HCT116 (cell line): Measurements from ENCODE around the gene MYO3B. TPM values are rescaled to one million over a fixed set of nuclear protein-coding genes. Genes with fewer than 3 reads are reported as not detected.

Experiments used
- ATAC-seq: fragments of 200-7000 bp; cut with Tn5 transposase; 2 replicates; pipeline ENCODE4 v1.9.1; 2020; ENCODE audit warnings: mild to moderate bottlenecking, moderate library complexity
- BruUV-seq: library from RNA; stranded (reverse); fragments of 400-500 nt; replicated peaks from 2 replicates; lab custom pipeline; 2021; lab: Mats Ljungman, UMichigan
- CTCF ChIA-PET: fragments of 300-600 bp; sonication (Branson Sonifier 250); formaldehyde crosslinking; loops from one replicate; lab custom pipeline; 2021; ENCODE audit warnings: antibody characterized with exemption; lab: Charles Lee
- POLR2A ChIA-PET: fragments of 300-600, 350-600 bp; sonication (Branson Sonifier 250); formaldehyde crosslinking; loops from one replicate; lab custom pipeline; 2021; ENCODE audit warnings: antibody characterized with exemption; lab: Charles Lee
- RAD21 ChIA-PET, 2 experiments: fragments of 300-600 bp; sonication (Branson Sonifier 250); formaldehyde crosslinking; loops; one replicate each; lab custom pipeline; 2023; ENCODE audit warnings: low total read pairs in 2 of 2; ENCODE audit not compliant: uncharacterized antibody in 2 of 2, unreplicated experiment in 2 of 2, low non-redundant PET in 1 of 2; lab: Charles Lee
- DNase-seq: peaks from one replicate; pipeline ENCODE4 v3.0.0-alpha.2; 2010; ENCODE audit warnings: low read depth, low spot score
- H2AFZ ChIP-seq: fragments of 200-600 bp; shearing (Covaris generic), sonication (generic); 2 replicates; pipeline ENCODE4 v1.6.1; 2017; ENCODE audit warnings: low read depth, mixed run types, mixed read lengths, antibody characterized with exemption, low read length; ENCODE audit not compliant: poor library complexity, severe bottlenecking
- H3K27ac ChIP-seq: 2 replicates; pipeline ENCODE4 v1.5.1; 2012; ENCODE audit warnings: low read depth, low read length
- H3K27me3 ChIP-seq: fragments of 200-600 bp; sonication (generic); 2 replicates; pipeline ENCODE4 v1.6.1; 2016; ENCODE audit warnings: mixed run types, low read length, mixed read lengths; ENCODE audit not compliant: insufficient read depth
- H3K36me3 ChIP-seq, 2 experiments: fragments of 200-500 bp in 1 of 2; fragments of 200-600 bp in 1 of 2; sonication (Bioruptor generic) in 1 of 2; sonication (generic) in 1 of 2; 2 replicates each; pipeline versions ENCODE4 v1.5.1 to v1.6.1; 2014 to 2016; ENCODE audit warnings: low read length in 2 of 2, inconsistent platforms in 1 of 2, mixed read lengths in 1 of 2, mixed run types in 1 of 2; ENCODE audit not compliant: insufficient read depth in 2 of 2, control insufficient read depth in 1 of 2
- H3K4me1 ChIP-seq, 2 experiments: fragments of 200-600 bp in 1 of 2; sonication (generic) in 1 of 2; 2 replicates each; pipeline versions ENCODE4 v1.5.1 to v1.6.1; 2012 to 2017; ENCODE audit warnings: low read length in 2 of 2, inconsistent platforms in 1 of 2, mild to moderate bottlenecking in 1 of 2, mixed read lengths in 1 of 2, mixed run types in 1 of 2, moderate library complexity in 1 of 2; ENCODE audit not compliant: insufficient read depth in 2 of 2, control insufficient read depth in 1 of 2
- H3K4me2 ChIP-seq: fragments of 200-600 bp; sonication (generic); 2 replicates; pipeline ENCODE4 v1.6.1; 2017; ENCODE audit warnings: mixed run types, low read length, mixed read lengths
- H3K4me3 ChIP-seq, 2 experiments: fragments of 200-600 bp in 1 of 2; sonication (generic) in 1 of 2; replicated peaks in 1 of 2; 2 replicates each; pipeline ENCODE4 v1.5.1; 2011 to 2016; ENCODE audit warnings: low read length in 2 of 2, control low read depth in 1 of 2, low read depth in 1 of 2, mild to moderate bottlenecking in 1 of 2, mixed read lengths in 1 of 2, mixed run types in 1 of 2
- H3K79me2 ChIP-seq: fragments of 200-600 bp; sonication (generic); 2 replicates; pipeline ENCODE4 v1.6.1; 2017; ENCODE audit warnings: mild to moderate bottlenecking, mixed run types, low read length, moderate library complexity, mixed read lengths; ENCODE audit not compliant: insufficient read depth
- H3K9ac ChIP-seq: fragments of 200-600 bp; sonication (generic); 2 replicates; pipeline ENCODE4 v1.6.1; 2016; ENCODE audit warnings: low read length, mixed read lengths
- H3K9me2 ChIP-seq: fragments of 200-600 bp; sonication (generic), shearing (Covaris generic); 2 replicates; pipeline ENCODE4 v1.6.1; 2017; ENCODE audit warnings: mixed run types, mild to moderate bottlenecking, moderate library complexity; ENCODE audit not compliant: insufficient read depth
- H3K9me3 ChIP-seq, 2 experiments: fragments of 200-500 bp in 1 of 2; fragments of 200-600 bp in 1 of 2; sonication (Bioruptor generic) in 1 of 2; sonication (generic) in 1 of 2; 2 replicates each; pipeline ENCODE4 v1.6.1; 2014 to 2017; ENCODE audit warnings: low read length in 2 of 2, mixed read lengths in 2 of 2, inconsistent platforms in 1 of 2, low read depth in 1 of 2, mild to moderate bottlenecking in 1 of 2, mixed run types in 1 of 2, moderate library complexity in 1 of 2; ENCODE audit not compliant: control insufficient read depth in 1 of 2, insufficient read depth in 1 of 2
- H4K20me1 ChIP-seq: fragments of 200-600 bp; sonication (generic), shearing (Covaris generic); 2 replicates; pipeline ENCODE4 v1.6.1; 2017; ENCODE audit warnings: mixed run types, mild to moderate bottlenecking, moderate library complexity; ENCODE audit not compliant: insufficient read depth
- CEBPB ChIP-seq: IDR thresholded peaks from 2 replicates; pipeline ENCODE4 v1.6.1; 2012; ENCODE audit warnings: low read depth
- EGR1 ChIP-seq: IDR thresholded peaks from 2 replicates; pipeline ENCODE4 v1.6.1; 2012; ENCODE audit warnings: low read depth
- EZH2 ChIP-seq: fragments of 200-600 bp; sonication (generic); IDR thresholded peaks from 2 replicates; pipeline ENCODE4 v1.6.1; 2017; ENCODE audit warnings: antibody characterized with exemption, mixed run types
- EZH2phosphoT487 ChIP-seq: fragments of 200-600 bp; IDR thresholded peaks from 2 replicates; pipeline ENCODE4 v1.6.1; 2018; ENCODE audit warnings: antibody characterized with exemption, borderline replicate concordance
- FOSL1 ChIP-seq: IDR thresholded peaks from 2 replicates; pipeline ENCODE4 v1.6.1; 2012; ENCODE audit warnings: low read depth
- POLR2A ChIP-seq: IDR thresholded peaks from 2 replicates; pipeline ENCODE4 v1.7.0; 2011; ENCODE audit warnings: borderline replicate concordance; ENCODE audit not compliant: insufficient read depth, insufficient read length; ENCODE audit errors: extremely low read depth
- RAD21 ChIP-seq: IDR thresholded peaks from 2 replicates; pipeline ENCODE4 v1.6.1; 2012; ENCODE audit warnings: low read depth, mild to moderate bottlenecking
- SIN3A ChIP-seq: IDR thresholded peaks from 2 replicates; pipeline ENCODE4 v1.6.1; 2012; ENCODE audit warnings: low read depth
- SP1 ChIP-seq: IDR thresholded peaks from 2 replicates; pipeline ENCODE4 v1.6.1; 2012; ENCODE audit warnings: low read depth
- TCF7L2 ChIP-seq: IDR thresholded peaks from 2 replicates; pipeline ENCODE4 v1.7.0; 2011; ENCODE audit warnings: borderline replicate concordance, inconsistent platforms; ENCODE audit not compliant: insufficient read depth, insufficient read length; ENCODE audit errors: extremely low read depth
- ZFX ChIP-seq: fragments of 450-650 bp; IDR thresholded peaks from 2 replicates; pipeline ENCODE4 v1.6.1; 2017
- intact Hi-C: fragments of 100-400 bp; cut with micrococcal nuclease; formaldehyde crosslinking; loops from 2 replicates; pipeline ENCODE4 v1.10.0; 2022
- total RNA-seq: library from RNA; stranded (reverse); gene quantifications from one replicate; pipeline ENCODE4 v1.2.1, GENCODE V29; 2021; ENCODE audit not compliant: unreplicated experiment

Gene MYO3B
- total RNA-seq, 1 experiment from 2014 or later, result not detected

GRCh38 chr2:170596576-170596975 lies 418.6 kb downstream of the MYO3B start:
- intact Hi-C loops, result no loop called here
- DNase-seq (no peak), ATAC-seq (no peak)
- Histone ChIP-seq H3K4me1 (no peaks in the 10 kb centered on the region), H3K4me3 (no peak overlapping the region), H3K9ac (no peak overlapping the region), H3K36me3 (no peaks in the 10 kb centered on the region), H3K27ac (no peak overlapping the region), H3K4me2 (no peak overlapping the region), H4K20me1 (no peaks in the 10 kb centered on the region), H3K9me3 (no peaks in the 10 kb centered on the region), H3K79me2 (no peaks in the 10 kb centered on the region), H3K9me2 (no peaks in the 10 kb centered on the region), H3K27me3 (no peaks in the 10 kb centered on the region), H2AFZ (no peak overlapping the region)
- ChIA-PET POLR2A (no interaction called here), RAD21 (no interaction called here), CTCF (no interaction called here)
- TF ChIP-seq RAD21 (no peak), POLR2A (no peak), ZFX (no peak)
- no TSS peak for BruUV-seq

- ChIA-PET RAD21 (no interaction called here), CTCF (no interaction called here), POLR2A (no interaction called here)
- H3K9me2 ChIP-seq, result no peaks in the 10 kb centered on the region
- H3K9me3 ChIP-seq, result no peaks in the 10 kb centered on the region
- intact Hi-C loops, result no loop called here
- ATAC-seq (no peak), DNase-seq (no peak)
- no peak overlapping the region for H3K4me3 ChIP-seq
- TF ChIP-seq EZH2, result no peak
- TF ChIP-seq CEBPB, result no peak
- no peak for TF ChIP-seq TCF7L2
- no peak for TF ChIP-seq SIN3A
- TF ChIP-seq EGR1, result no peak
- TF ChIP-seq SP1, result no peak
- no peak for TF ChIP-seq EZH2phosphoT487
- TF ChIP-seq FOSL1, result no peak
- H3K36me3 ChIP-seq, result no peaks in the 10 kb centered on the region
- no peaks in the 10 kb centered on the region for H3K79me2 ChIP-seq
- H3K4me1 ChIP-seq, result no peaks in the 10 kb centered on the region
- H2AFZ ChIP-seq, result no peak overlapping the region
- H3K27me3 ChIP-seq, result no peaks in the 10 kb centered on the region
- no TSS peak for BruUV-seq
- H4K20me1 ChIP-seq, result no peaks in the 10 kb centered on the region
- no peak overlapping the region for H3K9ac ChIP-seq
- H3K27ac ChIP-seq, result no peak overlapping the region
- no peak overlapping the region for H3K4me2 ChIP-seq
Measured at GRCh38 chr2:170598067-170598395, 420.1 kb downstream of the MYO3B start.
